ENCODE data around the gene ATP9B.

The ATP9B gene

GRCh38 chr18:79290876-79291275, 221.7 kb downstream of the ATP9B start:
- Histone ChIP-seq H3K27me3 (ENCODE audit: control insufficient read depth, insufficient read depth, low read length, poor library complexity, severe bottlenecking) (no peaks in the 10 kb centered on the region), H3K4me1 (ENCODE audit: control insufficient read depth, insufficient read depth, low read length) (no peaks in the 10 kb centered on the region), H3K36me3 (ENCODE audit: control insufficient read depth, insufficient read depth, low read length) (no peaks in the 10 kb centered on the region), H3K27ac (ENCODE audit: insufficient read depth, low read depth, low read length, poor library complexity, severe bottlenecking) (no peak overlapping the region), H3K9me3 (ENCODE audit: control insufficient read depth, low read length) (no peaks in the 10 kb centered on the region), H3K4me3 (ENCODE audit: insufficient read depth, low read depth, low read length) (no peak overlapping the region)
- 95 to 96% methylated on average over 5 of the region's 6 CpGs for WGBS, 2 experiments

GRCh38 chr18:79294235-79294634, 225.0 kb downstream of the ATP9B start:
- WGBS, 2 experiments, result 96% methylated on average over 10 of the region's 10 CpGs
- no peak overlapping the region for H3K4me3 ChIP-seq (ENCODE audit: insufficient read depth, low read depth, low read length)
- H3K27me3 ChIP-seq (ENCODE audit: control insufficient read depth, insufficient read depth, low read length, poor library complexity, severe bottlenecking), result no peaks in the 10 kb centered on the region

GRCh38 chr18:79299272-79299671, 230.1 kb downstream of the ATP9B start:
- H3K27me3 ChIP-seq (ENCODE audit: control insufficient read depth, insufficient read depth, low read length, poor library complexity, severe bottlenecking), result no peaks in the 10 kb centered on the region
- 93 to 96% methylated on average over 2 of the region's 2 CpGs for WGBS, 2 experiments

More at GRCh38 chr18:79294235-79294634, 225.0 kb downstream of the ATP9B start:
- Histone ChIP-seq H3K4me1 (ENCODE audit: control insufficient read depth, insufficient read depth, low read length) (no peaks in the 10 kb centered on the region), H3K9me3 (ENCODE audit: control insufficient read depth, low read length) (no peaks in the 10 kb centered on the region), H3K27ac (ENCODE audit: insufficient read depth, low read depth, low read length, poor library complexity, severe bottlenecking) (no peak overlapping the region), H3K36me3 (ENCODE audit: control insufficient read depth, insufficient read depth, low read length) (no peaks in the 10 kb centered on the region)

DNA sequence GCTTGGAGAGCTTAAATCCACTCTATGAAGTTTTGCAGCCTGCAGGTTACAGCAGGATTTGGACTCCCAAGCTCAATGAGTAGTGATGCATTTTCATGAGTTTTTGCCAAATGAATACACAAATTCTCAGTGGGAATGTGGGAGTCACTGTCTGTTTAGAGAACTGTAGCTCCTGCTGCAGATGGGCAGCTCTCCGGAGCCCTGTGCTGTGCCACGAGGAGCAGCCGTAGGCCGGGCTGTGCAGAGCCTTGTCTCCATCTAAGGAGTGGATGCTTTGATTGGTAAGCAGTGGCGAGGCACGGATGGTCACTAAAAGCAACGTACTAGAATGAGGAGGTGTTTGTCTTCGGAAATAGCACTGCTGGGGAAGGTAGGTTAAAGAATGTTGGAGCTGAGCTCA, 230.5 kb downstream of the ATP9B start:
- Histone ChIP-seq H3K27me3 (ENCODE audit: control insufficient read depth, insufficient read depth, low read length, poor library complexity, severe bottlenecking) (no peaks in the 10 kb centered on the region), H3K27ac (ENCODE audit: insufficient read depth, low read depth, low read length, poor library complexity, severe bottlenecking) (no peak overlapping the region), H3K36me3 (ENCODE audit: control insufficient read depth, insufficient read depth, low read length) (no peaks in the 10 kb centered on the region), H3K4me3 (ENCODE audit: insufficient read depth, low read depth, low read length) (no peak overlapping the region), H3K4me1 (ENCODE audit: control insufficient read depth, insufficient read depth, low read length) (no peaks in the 10 kb centered on the region), H3K9me3 (ENCODE audit: control insufficient read depth, low read length) (no peaks in the 10 kb centered on the region)
- WGBS, 2 experiments, result 94 to 96% methylated on average over 8 of the region's 8 CpGs

More at GRCh38 chr18:79299272-79299671, 230.1 kb downstream of the ATP9B start:
- H3K27ac ChIP-seq (ENCODE audit: insufficient read depth, low read depth, low read length, poor library complexity, severe bottlenecking), result no peak overlapping the region
- no peaks in the 10 kb centered on the region for H3K4me1 ChIP-seq (ENCODE audit: control insufficient read depth, insufficient read depth, low read length)
- H3K9me3 ChIP-seq (ENCODE audit: control insufficient read depth, low read length), result no peaks in the 10 kb centered on the region
- H3K36me3 ChIP-seq (ENCODE audit: control insufficient read depth, insufficient read depth, low read length), result no peaks in the 10 kb centered on the region
- H3K4me3 ChIP-seq (ENCODE audit: insufficient read depth, low read depth, low read length), result no peak overlapping the region

DNA sequence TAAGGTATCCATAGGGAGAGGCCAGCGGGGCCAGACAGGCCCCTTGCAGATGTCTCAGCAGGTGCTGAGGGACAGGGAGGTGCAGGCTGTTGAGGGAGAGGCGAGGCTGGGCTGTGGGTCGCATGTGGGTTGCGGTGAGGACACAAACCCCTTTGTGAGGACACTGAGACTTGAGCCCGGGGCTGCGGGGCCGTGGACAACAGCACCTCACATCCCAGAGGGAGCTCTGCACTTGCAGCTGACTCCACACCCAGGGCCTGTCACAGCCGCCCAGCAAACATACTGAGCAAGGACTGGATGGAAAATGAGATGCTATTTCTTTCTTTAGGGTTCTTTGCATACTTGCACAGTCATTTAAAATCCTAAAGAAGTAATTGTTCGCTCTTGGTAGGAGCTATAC, 231.2 kb downstream of the ATP9B start:
- Histone ChIP-seq H3K27me3 (ENCODE audit: control insufficient read depth, insufficient read depth, low read length, poor library complexity, severe bottlenecking) (no peaks in the 10 kb centered on the region), H3K4me3 (ENCODE audit: insufficient read depth, low read depth, low read length) (no peak overlapping the region), H3K27ac (ENCODE audit: insufficient read depth, low read depth, low read length, poor library complexity, severe bottlenecking) (no peak overlapping the region), H3K9me3 (ENCODE audit: control insufficient read depth, low read length) (no peaks in the 10 kb centered on the region), H3K36me3 (ENCODE audit: control insufficient read depth, insufficient read depth, low read length) (no peaks in the 10 kb centered on the region), H3K4me1 (ENCODE audit: control insufficient read depth, insufficient read depth, low read length) (no peaks in the 10 kb centered on the region)
- WGBS, 2 experiments, result 82 to 89% methylated on average over 8 to 9 of the region's 9 CpGs

GRCh38 chr18:79302120-79302519, 232.9 kb downstream of the ATP9B start:
- WGBS, 2 experiments, result 95 to 97% methylated on average over 15 of the region's 15 CpGs
- H3K4me1 ChIP-seq (ENCODE audit: control insufficient read depth, insufficient read depth, low read length), result no peaks in the 10 kb centered on the region
- no peaks in the 10 kb centered on the region for H3K36me3 ChIP-seq (ENCODE audit: control insufficient read depth, insufficient read depth, low read length)
- H3K27ac ChIP-seq (ENCODE audit: insufficient read depth, low read depth, low read length, poor library complexity, severe bottlenecking), result no peak overlapping the region
- no peaks in the 10 kb centered on the region for H3K9me3 ChIP-seq (ENCODE audit: control insufficient read depth, low read length)
- no peaks in the 10 kb centered on the region for H3K27me3 ChIP-seq (ENCODE audit: control insufficient read depth, insufficient read depth, low read length, poor library complexity, severe bottlenecking)
- H3K4me3 ChIP-seq (ENCODE audit: insufficient read depth, low read depth, low read length), result no peak overlapping the region

- Histone ChIP-seq H3K27me3 (ENCODE audit: control insufficient read depth, insufficient read depth, low read length, poor library complexity, severe bottlenecking) (no peaks in the 10 kb centered on the region), H3K4me3 (ENCODE audit: insufficient read depth, low read depth, low read length) (no peak overlapping the region), H3K4me1 (ENCODE audit: control insufficient read depth, insufficient read depth, low read length) (no peaks in the 10 kb centered on the region), H3K27ac (ENCODE audit: insufficient read depth, low read depth, low read length, poor library complexity, severe bottlenecking) (no peak overlapping the region), H3K9me3 (ENCODE audit: control insufficient read depth, low read length) (no peaks in the 10 kb centered on the region), H3K36me3 (ENCODE audit: control insufficient read depth, insufficient read depth, low read length) (no peaks in the 10 kb centered on the region)
- WGBS, 2 experiments, result 93 to 97% methylated on average over 9 of the region's 9 CpGs
Measured at GRCh38 chr18:79305911-79306310, 236.7 kb downstream of the ATP9B start.

DNA sequence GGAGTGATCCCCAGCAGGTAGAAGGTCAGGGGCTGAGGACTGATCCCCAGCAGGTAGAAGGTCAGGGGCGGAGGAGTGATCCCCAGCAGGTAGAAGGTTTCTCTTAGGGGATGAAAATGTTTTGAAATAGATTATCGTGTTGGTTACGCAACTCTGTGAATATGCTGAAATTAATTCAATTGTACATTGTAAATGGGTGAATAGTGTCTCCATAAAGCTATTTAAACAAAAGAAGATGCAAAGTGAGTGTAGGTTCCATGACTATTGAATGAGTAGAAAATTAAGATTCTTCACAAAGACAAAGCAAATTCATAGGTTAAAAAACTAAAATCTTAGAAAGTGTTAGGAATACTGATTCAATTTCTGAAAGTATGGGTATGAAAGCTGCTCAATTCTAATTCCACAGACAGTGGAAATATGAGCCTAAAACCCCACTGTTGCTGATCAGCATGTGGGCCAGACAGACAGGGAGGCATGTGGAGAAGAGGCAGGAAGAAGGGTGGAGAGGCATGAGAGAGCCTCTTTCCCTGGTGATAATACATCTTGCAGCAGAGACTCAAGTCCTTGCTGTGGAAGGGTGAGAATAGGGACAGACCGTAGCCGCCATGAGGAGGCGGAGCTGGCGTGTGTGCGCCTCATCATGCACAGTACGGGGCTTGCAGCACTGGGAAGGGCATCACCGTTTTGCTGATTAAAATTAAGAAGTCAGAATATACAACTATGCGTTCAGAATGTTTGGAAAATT, 240.6 kb downstream of the ATP9B start:
- Histone ChIP-seq H3K9me3 (ENCODE audit: control insufficient read depth, low read length) (no peaks in the 10 kb centered on the region), H3K27me3 (ENCODE audit: control insufficient read depth, insufficient read depth, low read length, poor library complexity, severe bottlenecking) (no peaks in the 10 kb centered on the region), H3K4me1 (ENCODE audit: control insufficient read depth, insufficient read depth, low read length) (no peaks in the 10 kb centered on the region), H3K36me3 (ENCODE audit: control insufficient read depth, insufficient read depth, low read length) (no peaks in the 10 kb centered on the region), H3K27ac (ENCODE audit: insufficient read depth, low read depth, low read length, poor library complexity, severe bottlenecking) (no peak overlapping the region), H3K4me3 (ENCODE audit: insufficient read depth, low read depth, low read length) (no peak overlapping the region)
- 95 to 96% methylated on average over 11 of the region's 11 CpGs for WGBS, 2 experiments

GRCh38 chr18:79314838-79315388, 245.7 kb downstream of the ATP9B start:
- H3K4me1 ChIP-seq (ENCODE audit: control insufficient read depth, insufficient read depth, low read length), result peaks cover 10% of the 10 kb centered on the region
- 96 to 98% methylated on average over 11 of the region's 12 CpGs for WGBS, 2 experiments
- no peak overlapping the region for H3K27ac ChIP-seq (ENCODE audit: insufficient read depth, low read depth, low read length, poor library complexity, severe bottlenecking)
- no peak overlapping the region for H3K4me3 ChIP-seq (ENCODE audit: insufficient read depth, low read depth, low read length)
- H3K36me3 ChIP-seq (ENCODE audit: control insufficient read depth, insufficient read depth, low read length), result peaks cover 5% of the 10 kb centered on the region
- no peaks in the 10 kb centered on the region for H3K9me3 ChIP-seq (ENCODE audit: control insufficient read depth, low read length)
- H3K27me3 ChIP-seq (ENCODE audit: control insufficient read depth, insufficient read depth, low read length, poor library complexity, severe bottlenecking), result no peaks in the 10 kb centered on the region

DNA sequence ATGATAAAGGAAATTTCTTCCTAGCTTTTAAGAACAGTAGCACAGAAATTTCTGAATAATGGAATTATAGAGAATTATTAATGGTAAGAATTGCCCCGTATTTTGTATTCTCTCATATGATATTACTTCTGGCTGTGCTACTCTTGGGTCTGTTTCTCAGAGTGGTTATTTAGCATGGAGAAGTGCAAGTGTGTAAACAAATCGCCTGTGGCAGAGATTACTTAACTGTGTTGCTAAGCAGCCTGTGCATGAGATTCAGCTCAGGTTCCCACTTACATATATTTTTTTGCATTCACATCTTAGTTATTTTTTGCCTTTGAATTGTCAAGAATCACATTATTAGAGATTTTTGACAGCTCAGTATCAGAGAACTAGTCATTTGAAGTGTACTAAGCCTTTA, 246.4 kb downstream of the ATP9B start:
- no peak overlapping the region for H3K27ac ChIP-seq (ENCODE audit: insufficient read depth, low read depth, low read length, poor library complexity, severe bottlenecking)
- WGBS, 2 experiments, result 97 to 100% methylated on average over 1 to 2 of the region's 2 CpGs
- H3K9me3 ChIP-seq (ENCODE audit: control insufficient read depth, low read length), result no peaks in the 10 kb centered on the region
- no peaks in the 10 kb centered on the region for H3K27me3 ChIP-seq (ENCODE audit: control insufficient read depth, insufficient read depth, low read length, poor library complexity, severe bottlenecking)
- H3K36me3 ChIP-seq (ENCODE audit: control insufficient read depth, insufficient read depth, low read length), result peaks cover 5% of the 10 kb centered on the region
- no peak overlapping the region for H3K4me3 ChIP-seq (ENCODE audit: insufficient read depth, low read depth, low read length)
- H3K4me1 ChIP-seq (ENCODE audit: control insufficient read depth, insufficient read depth, low read length), result peaks cover 12% of the 10 kb centered on the region

Measured in ectodermal cell (in vitro differentiated cells).